IPS-20b (cell line): Measurements from ENCODE around the gene GFPT2.

Experiments
- H3K27ac ChIP-seq: one replicate; pipeline ENCODE4 v1.5.1; 2013; ENCODE audit warnings: low read length
- H3K27me3 ChIP-seq: 2 replicates; pipeline ENCODE4 v1.6.1; 2013; ENCODE audit warnings: mild to moderate bottlenecking, low read length, inconsistent platforms; ENCODE audit not compliant: insufficient read depth
- H3K36me3 ChIP-seq: 2 replicates; pipeline ENCODE4 v1.6.1; 2013; ENCODE audit warnings: low read depth, mild to moderate bottlenecking, inconsistent platforms, low read length, moderate library complexity; ENCODE audit not compliant: insufficient read depth
- H3K4me1 ChIP-seq: 2 replicates; pipeline ENCODE4 v1.6.1; 2013; ENCODE audit warnings: mild to moderate bottlenecking, control low read depth, inconsistent platforms, low read length, moderate library complexity; ENCODE audit not compliant: insufficient read depth
- H3K4me3 ChIP-seq: 2 replicates; pipeline ENCODE4 v1.5.1; 2013; ENCODE audit warnings: mild to moderate bottlenecking, low read length, inconsistent platforms
- H3K9ac ChIP-seq: 2 replicates; pipeline ENCODE4 v1.6.1; 2013; ENCODE audit warnings: low read depth, mild to moderate bottlenecking, inconsistent platforms, low read length, moderate library complexity
- H3K9me3 ChIP-seq: 2 replicates; pipeline ENCODE4 v1.6.1; 2013; ENCODE audit warnings: mild to moderate bottlenecking, low read depth, low read length, inconsistent platforms; ENCODE audit not compliant: insufficient read depth

Gene GFPT2

DNA sequence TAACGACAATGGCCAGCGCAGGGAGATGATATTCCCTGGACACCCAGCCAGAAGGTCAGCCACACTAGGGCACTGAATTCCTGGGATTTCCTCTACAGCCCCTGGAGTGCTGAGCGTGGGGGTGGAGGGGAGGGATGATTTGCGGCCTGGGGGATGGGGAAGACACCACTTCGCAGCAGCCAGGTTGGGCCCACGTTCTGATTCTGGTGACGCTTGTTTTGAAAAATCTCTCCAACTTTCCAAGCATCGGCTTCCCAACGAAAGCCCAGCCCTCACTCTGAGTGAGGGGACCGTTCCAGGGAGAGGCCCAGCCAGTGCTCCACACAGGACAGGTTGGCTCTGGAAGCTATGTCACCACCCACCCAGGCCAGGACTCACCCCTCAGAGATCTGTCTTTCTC is 5.4 kb downstream of the GFPT2 start:
- peaks cover 6% of the 10 kb centered on the region for H3K27me3 ChIP-seq
- no peak overlapping the region for H3K4me3 ChIP-seq
- peak overlapping the region; percentile 6 for H3K27ac ChIP-seq
- H3K9ac ChIP-seq = peak overlapping the region; percentile 23; the same call in 1 of the 2 replicates
- no peaks in the 10 kb centered on the region for H3K9me3 ChIP-seq
- peaks cover 9% of the 10 kb centered on the region; the same call in 1 of the 2 replicates for H3K36me3 ChIP-seq
- H3K4me1 ChIP-seq = peaks cover 65% of the 10 kb centered on the region

DNA sequence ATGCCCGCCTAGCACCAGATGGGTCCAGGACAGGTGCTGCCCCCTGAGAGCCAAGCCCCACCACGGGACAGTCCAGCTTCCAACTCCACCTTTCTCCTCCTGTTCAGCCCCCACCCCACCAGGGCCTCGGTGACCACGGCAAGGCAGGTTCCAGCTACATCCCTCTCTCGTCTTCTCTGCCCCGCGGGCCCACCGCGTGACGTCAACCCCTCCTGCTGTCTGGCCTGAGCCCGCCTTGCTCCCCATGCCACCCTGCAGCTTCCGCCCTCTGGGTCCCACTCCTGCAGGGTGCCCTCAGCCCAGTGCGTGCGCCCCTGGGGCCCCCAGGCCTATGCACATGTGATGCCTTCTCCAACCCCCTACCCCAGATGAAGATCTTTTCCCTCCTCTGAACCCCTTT is 6.8 kb downstream of the GFPT2 start:
- H3K27me3 ChIP-seq = no peaks in the 10 kb centered on the region
- peaks cover 70% of the 10 kb centered on the region for H3K4me1 ChIP-seq
- peaks cover 9% of the 10 kb centered on the region; the same call in 1 of the 2 replicates for H3K36me3 ChIP-seq
- H3K9ac ChIP-seq = no peak overlapping the region
- H3K9me3 ChIP-seq = no peaks in the 10 kb centered on the region
- H3K4me3 ChIP-seq = no peak overlapping the region
- peak overlapping the region; percentile 17 for H3K27ac ChIP-seq

DNA sequence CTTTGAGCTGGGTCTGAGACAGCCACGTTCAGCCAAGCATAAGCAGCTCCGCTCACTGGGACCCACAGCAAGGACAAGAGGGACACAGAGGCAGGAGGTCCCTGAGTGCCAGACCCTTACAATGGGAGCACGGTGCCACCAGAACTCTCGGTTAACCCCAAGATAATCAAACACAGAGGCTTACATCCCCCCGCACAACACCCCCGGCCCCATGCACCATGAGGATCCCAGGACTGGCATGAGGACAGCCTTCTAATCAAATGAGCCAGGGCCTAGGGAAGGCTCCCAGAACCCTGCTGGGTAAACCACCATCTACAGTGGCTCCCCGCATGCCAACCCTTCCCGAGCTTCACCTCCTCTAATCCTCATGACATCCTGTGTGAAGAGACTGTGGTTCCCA is 7.4 kb downstream of the GFPT2 start:
- H3K36me3 ChIP-seq = peaks cover 9% of the 10 kb centered on the region; the same call in 1 of the 2 replicates
- H3K27me3 ChIP-seq = no peaks in the 10 kb centered on the region
- peaks cover 64% of the 10 kb centered on the region for H3K4me1 ChIP-seq
- no peak overlapping the region for H3K27ac ChIP-seq
- no peak overlapping the region for H3K9ac ChIP-seq
- H3K4me3 ChIP-seq = no peak overlapping the region
- H3K9me3 ChIP-seq = no peaks in the 10 kb centered on the region

DNA sequence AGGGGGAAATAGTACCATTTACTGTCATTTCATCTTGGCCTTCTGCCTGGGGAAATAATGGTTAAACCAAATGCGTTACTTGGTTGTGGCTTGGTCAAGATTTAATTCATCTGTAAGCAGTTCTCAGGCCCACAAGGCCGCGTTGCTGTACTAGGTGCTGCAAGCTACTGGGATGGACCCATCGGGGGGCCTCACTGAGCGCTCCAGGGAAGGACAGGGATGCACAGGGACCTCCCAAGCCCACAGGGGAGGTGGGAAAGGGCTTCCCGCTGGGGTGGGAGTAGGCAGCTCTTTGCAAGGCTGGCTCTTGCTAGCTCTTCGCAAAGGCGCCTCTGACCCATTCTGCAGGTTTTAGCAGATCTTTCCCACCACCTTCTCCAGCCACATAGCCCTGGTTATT is 8.0 kb downstream of the GFPT2 start:
- H3K27ac ChIP-seq = peak overlapping the region; percentile 88
- peaks cover 3% of the 10 kb centered on the region; the same call in 1 of the 2 replicates for H3K36me3 ChIP-seq
- H3K9me3 ChIP-seq = no peaks in the 10 kb centered on the region
- no peak overlapping the region for H3K9ac ChIP-seq
- no peak overlapping the region for H3K4me3 ChIP-seq
- no peaks in the 10 kb centered on the region for H3K27me3 ChIP-seq
- H3K4me1 ChIP-seq = peaks cover 58% of the 10 kb centered on the region

DNA sequence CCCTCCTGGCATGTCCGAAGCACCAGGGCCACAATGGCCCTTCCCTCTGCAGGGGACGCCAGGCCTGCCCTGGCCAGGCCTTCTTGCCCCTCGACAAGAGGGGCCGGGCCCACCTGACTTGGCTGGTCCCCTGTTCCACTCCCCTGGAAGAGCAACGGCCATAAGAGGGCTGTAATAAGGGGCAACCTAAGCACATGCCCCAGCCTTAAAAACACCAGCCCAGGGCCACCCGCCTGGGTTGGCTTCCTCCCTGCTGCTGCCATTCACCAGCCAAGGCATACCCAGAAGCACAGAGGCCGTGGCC is 8.5 kb downstream of the GFPT2 start:
- H3K9ac ChIP-seq = peak overlapping the region; percentile 54; the same call in 1 of the 2 replicates

DNA sequence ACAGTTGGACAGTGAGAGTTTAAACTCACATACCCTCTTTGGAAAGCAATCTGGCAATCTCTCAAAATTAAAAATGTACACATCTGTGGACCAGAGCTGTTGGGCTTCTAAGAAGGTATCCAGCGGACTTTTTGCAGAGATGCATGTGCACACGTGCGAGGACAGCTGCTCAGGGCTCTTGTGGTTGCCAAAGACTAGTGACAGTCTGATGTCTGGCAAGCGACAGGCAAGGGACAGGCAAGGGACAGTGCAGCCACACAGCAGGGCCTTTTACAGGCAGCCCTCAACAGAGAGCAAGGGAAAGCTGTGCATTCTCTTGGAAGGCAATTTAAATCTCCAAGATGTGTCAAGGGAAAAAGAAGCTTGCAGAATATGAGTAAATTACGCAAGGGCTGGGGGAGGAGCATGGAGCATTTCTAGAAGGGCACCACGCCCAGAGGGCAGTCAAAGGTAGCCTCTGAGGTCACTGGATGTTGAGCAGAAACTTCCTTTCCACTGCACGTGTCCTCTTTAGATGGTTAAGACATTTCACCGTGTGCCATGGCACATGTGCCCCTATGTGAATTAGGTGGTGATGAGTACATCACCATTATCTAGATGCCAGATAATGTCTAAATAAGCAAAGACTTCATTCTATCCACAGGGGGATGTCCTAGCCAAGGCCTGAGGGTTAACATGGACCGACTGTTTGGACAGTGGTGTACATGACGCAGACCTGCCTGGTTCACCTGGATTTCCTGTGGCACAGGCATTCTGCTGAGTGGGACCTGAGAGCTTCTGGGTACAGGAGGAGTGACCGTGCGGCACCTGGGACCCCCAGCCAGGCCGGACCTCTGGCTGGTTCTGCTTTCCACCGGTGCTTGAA is 9.1 kb downstream of the GFPT2 start:
- peak overlapping the region; percentile 88 for H3K27ac ChIP-seq
- H3K9ac ChIP-seq = peak overlapping the region; percentile 54
- no peaks in the 10 kb centered on the region for H3K9me3 ChIP-seq
- peaks cover 56% of the 10 kb centered on the region for H3K4me1 ChIP-seq
- H3K36me3 ChIP-seq = peaks cover 4% of the 10 kb centered on the region; the same call in 1 of the 2 replicates
- peak overlapping the region; percentile 53; the same call in 1 of the 2 replicates for H3K4me3 ChIP-seq
- no peaks in the 10 kb centered on the region for H3K27me3 ChIP-seq

More for the DNA sequence above, 8.5 kb downstream of the GFPT2 start:
- H3K36me3 ChIP-seq = peaks cover 3% of the 10 kb centered on the region; the same call in 1 of the 2 replicates
- H3K27me3 ChIP-seq = no peaks in the 10 kb centered on the region
- no peaks in the 10 kb centered on the region for H3K9me3 ChIP-seq
- peak overlapping the region; percentile 88 for H3K27ac ChIP-seq
- H3K4me1 ChIP-seq = peaks cover 57% of the 10 kb centered on the region
- H3K4me3 ChIP-seq = no peak overlapping the region

DNA sequence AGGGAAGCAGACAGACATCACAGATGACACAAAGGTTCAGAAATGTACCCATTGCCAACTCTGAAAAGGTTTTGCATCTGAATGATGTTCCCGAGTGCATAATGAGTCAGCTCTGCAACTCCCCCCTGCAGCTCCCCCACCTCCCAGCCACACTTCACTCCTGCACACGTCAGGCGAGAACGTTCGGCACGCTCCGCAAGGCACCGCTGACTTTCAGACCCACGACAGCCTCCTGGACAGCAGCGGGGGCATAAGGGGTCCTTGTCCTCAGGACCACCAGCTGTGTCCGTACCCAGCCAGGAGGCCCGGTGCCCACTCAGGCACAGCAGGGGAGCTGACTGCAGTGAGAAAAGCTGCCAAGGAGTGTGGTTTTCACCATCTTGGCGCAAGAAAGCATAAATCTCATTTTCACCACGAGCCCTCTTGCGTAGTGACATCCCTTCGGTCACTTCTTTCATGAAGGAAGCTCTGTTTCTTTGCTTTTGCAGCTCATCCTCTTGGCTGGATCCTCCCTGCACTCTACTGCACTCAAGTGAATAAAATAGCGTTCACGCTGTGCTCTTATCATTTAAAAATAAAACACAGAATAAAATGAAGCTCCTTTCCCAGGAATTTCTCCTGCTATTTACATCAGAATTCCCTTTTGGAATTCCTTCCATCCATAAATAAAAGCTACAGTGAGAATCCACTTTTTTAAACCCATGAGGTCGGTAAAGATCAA is 9.9 kb downstream of the GFPT2 start:
- peak overlapping the region; percentile 88 for H3K27ac ChIP-seq

DNA sequence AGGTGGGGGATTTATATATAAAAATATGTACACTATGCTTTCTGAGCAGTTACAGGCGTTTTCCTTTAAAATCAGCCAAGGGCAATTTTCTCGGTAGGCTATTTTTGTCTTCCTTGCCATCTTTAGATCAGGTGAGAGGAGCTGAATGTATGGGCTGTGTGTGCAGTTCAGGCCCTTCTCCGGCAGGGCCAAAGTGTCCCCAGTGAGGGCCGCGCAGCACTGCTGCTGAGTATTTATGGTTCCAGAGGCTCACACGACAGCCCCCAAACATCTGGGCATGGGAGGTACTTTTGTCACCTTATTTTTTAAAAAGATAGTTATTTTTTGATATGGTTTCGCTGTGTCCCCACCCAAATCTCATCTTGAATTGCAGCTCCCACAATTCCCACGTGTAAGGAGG is 11.5 kb downstream of the GFPT2 start:
- Histone ChIP-seq H3K27me3 (no peaks in the 10 kb centered on the region), H3K27ac (no peak overlapping the region), H3K4me1 (peaks cover 44% of the 10 kb centered on the region), H3K36me3 (peaks cover 27% of the 10 kb centered on the region), H3K4me3 (no peak overlapping the region), H3K9me3 (no peaks in the 10 kb centered on the region), H3K9ac (no peak overlapping the region)

More for the DNA sequence above, 9.9 kb downstream of the GFPT2 start:
- Histone ChIP-seq H3K36me3 (peaks cover 10% of the 10 kb centered on the region; the same call in 1 of the 2 replicates), H3K27me3 (no peaks in the 10 kb centered on the region), H3K9ac (peak overlapping the region; percentile 74), H3K4me3 (peak overlapping the region; percentile 53; the same call in 1 of the 2 replicates), H3K4me1 (peaks cover 55% of the 10 kb centered on the region), H3K9me3 (no peaks in the 10 kb centered on the region)

DNA sequence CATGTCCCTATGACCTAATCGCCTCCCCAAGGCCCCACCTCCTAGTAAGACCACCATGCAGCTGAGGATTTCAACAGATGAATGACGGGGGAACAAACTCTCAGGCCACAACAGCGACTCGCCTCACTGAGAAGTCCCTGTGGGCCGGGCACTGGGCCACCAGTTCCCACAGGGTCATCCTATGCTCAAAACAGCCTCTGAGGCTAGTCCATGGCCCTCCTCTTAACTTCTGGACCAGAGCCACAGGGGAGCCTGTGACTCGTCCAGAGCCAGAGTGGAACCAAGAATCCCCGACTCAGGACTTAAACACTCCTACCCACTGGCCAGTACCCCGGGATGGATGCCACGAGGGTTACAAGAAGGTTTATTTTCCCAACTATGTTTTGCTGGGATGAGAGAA is 12.3 kb downstream of the GFPT2 start:
- H3K27ac ChIP-seq = peak overlapping the region; percentile 39
- H3K9me3 ChIP-seq = no peaks in the 10 kb centered on the region
- no peaks in the 10 kb centered on the region for H3K27me3 ChIP-seq
- H3K4me1 ChIP-seq = peaks cover 41% of the 10 kb centered on the region
- no peak overlapping the region for H3K4me3 ChIP-seq
- no peak overlapping the region for H3K9ac ChIP-seq
- H3K36me3 ChIP-seq = peaks cover 34% of the 10 kb centered on the region

DNA sequence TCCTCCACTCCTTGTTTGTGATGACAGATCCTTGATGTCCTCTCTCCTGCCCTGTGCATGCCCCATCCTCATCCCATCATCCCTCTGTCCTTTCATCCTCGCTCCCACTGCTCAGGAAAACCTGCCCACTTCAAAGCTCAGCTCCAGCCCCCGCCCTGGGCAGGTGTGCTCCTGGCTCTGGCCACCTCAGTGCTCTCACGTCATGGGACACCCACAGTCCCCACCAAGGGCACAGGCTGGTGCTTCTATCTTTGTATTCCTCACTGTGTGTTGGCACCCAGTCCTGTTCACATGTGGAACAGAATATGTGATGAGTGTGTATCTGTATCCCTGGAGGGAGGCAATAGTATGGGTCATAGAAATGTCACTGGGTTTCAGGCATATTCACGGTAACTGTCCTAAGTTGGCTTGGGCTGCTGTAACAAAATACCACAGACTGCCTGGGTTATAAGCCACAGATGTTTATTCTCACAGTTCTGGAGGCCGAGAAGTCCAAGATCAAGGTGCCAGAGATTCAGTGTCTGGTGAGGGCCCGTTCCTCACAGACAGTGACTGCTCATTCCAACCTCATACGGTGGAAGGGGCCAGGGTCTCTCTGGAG is 13.5 kb downstream of the GFPT2 start:
- Histone ChIP-seq H3K4me3 (no peak overlapping the region), H3K9ac (no peak overlapping the region), H3K36me3 (peaks cover 46% of the 10 kb centered on the region), H3K9me3 (no peaks in the 10 kb centered on the region), H3K27me3 (no peaks in the 10 kb centered on the region), H3K27ac (no peak overlapping the region), H3K4me1 (peaks cover 31% of the 10 kb centered on the region)

DNA sequence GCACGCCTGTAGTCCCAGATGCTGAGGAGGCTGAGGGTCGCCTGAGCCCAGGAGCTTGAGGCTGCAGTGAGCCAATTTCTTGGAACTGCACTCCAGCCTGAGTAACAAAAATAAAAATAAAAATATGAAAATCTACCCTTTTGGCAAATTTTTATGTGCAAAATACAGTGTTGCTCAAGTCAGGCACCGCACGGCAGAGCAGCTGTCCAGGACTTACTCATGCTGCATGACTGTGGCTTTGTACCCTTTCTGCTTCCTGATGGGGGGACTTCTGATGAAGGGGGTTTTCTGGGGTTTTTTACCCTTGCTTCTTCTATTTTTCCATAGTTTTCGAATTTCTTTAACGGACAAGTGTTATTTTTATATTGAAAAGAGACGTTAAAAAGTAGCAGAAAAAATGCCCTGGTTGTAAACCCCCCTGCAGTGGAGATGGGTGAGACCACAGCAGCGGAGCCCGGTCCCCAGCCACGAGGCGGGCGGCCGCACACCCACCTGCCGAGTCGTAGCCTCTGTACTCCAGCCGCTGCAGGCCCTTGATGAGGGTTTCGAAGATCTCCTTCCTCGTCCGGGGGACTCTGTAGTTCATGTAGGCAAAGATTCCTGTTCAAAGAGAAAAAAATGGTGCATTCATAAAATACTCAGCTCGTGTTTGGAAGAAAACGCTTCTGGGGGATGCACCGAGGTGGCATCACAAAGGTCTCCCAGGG is 15.0 kb downstream of the GFPT2 start:
- Histone ChIP-seq H3K9me3 (no peaks in the 10 kb centered on the region), H3K27me3 (no peaks in the 10 kb centered on the region), H3K4me3 (no peak overlapping the region), H3K4me1 (peaks cover 17% of the 10 kb centered on the region; the same call in 1 of the 2 replicates), H3K9ac (no peak overlapping the region), H3K36me3 (peaks cover 61% of the 10 kb centered on the region), H3K27ac (no peak overlapping the region)
